K562 (cell line): ENCODE measurements around the gene ZSWIM3. TPM values are rescaled to one million over a fixed set of nuclear protein-coding genes. Genes with fewer than 3 reads are reported as not detected.

ENCODE experiments used
- ATF1 ChIP-seq, 2 experiments: fragments of 450-650 bp in 1 of 2; IDR thresholded peaks; 2 replicates each; pipeline ENCODE4 v1.6.1; 2016; ENCODE audit warnings: missing compliant biosample characterization in 1 of 2, missing genetic modification characterization in 1 of 2
- CREB3 ChIP-seq: fragments of 450-650 bp; conservative IDR thresholded peaks from 2 replicates; pipeline ENCODE4 v1.6.1; 2016; ENCODE audit warnings: missing genetic modification characterization, low read depth, mild to moderate bottlenecking, missing compliant biosample characterization, moderate library complexity
- CTBP1 ChIP-seq: fragments of 450-650 bp; IDR thresholded peaks from 2 replicates; pipeline ENCODE4 v1.6.1; 2016; ENCODE audit warnings: borderline replicate concordance
- CXXC5 ChIP-seq: fragments of 250-450 bp; sonication (Bioruptor Pico); IDR thresholded peaks from 2 replicates; pipeline ENCODE4 v1.8.0; 2022; ENCODE audit warnings: inconsistent platforms, mild to moderate bottlenecking, moderate library complexity
- EP400 ChIP-seq: fragments of 450-650 bp; IDR thresholded peaks from 2 replicates; pipeline ENCODE4 v1.6.1; 2017; ENCODE audit warnings: antibody characterized with exemption, mild to moderate bottlenecking, moderate library complexity
- ETV1 ChIP-seq: fragments of 450-650 bp; conservative IDR thresholded peaks from 2 replicates; pipeline ENCODE4 v1.6.1; 2016; ENCODE audit warnings: missing genetic modification characterization, control low read depth, low read depth, missing compliant biosample characterization
- HCFC1 ChIP-seq: IDR thresholded peaks from 2 replicates; pipeline ENCODE4 v1.6.1; 2012; ENCODE audit warnings: low read depth, low read length, improper control_type of control experiment
- HOMEZ ChIP-seq: fragments of 250-450 bp; sonication (Bioruptor Pico); IDR thresholded peaks from 2 replicates; pipeline ENCODE4 v1.4.0; 2020; ENCODE audit warnings: mild to moderate bottlenecking, moderate library complexity
- MAFK ChIP-seq: IDR thresholded peaks from 2 replicates; pipeline ENCODE4 v1.6.1; 2011; ENCODE audit warnings: low read length, improper control_type of control experiment
- MAZ ChIP-seq, 2 experiments: fragments of 450-650 bp in 1 of 2; sonication (generic) in 1 of 2; formaldehyde crosslinking; IDR thresholded peaks in 1 of 2; conservative IDR thresholded peaks in 1 of 2; 2 replicates each; pipeline versions ENCODE4 v1.4.0 to v1.5.0; 2020; ENCODE audit warnings: mild to moderate bottlenecking in 1 of 2, missing genetic modification reagents in 1 of 2
- MEIS2 ChIP-seq: fragments of 450-650 bp; IDR thresholded peaks from 2 replicates; pipeline ENCODE4 v1.6.1; 2014; ENCODE audit warnings: mild to moderate bottlenecking; ENCODE audit not compliant: partially characterized antibody
- NKRF ChIP-seq: fragments of 450-650 bp; IDR thresholded peaks from 2 replicates; pipeline ENCODE4 v1.6.1; 2016; ENCODE audit warnings: borderline replicate concordance
- PHF8 ChIP-seq: fragments of 200-600 bp; sonication (generic); IDR thresholded peaks from 2 replicates; pipeline ENCODE4 v1.6.1; 2012; ENCODE audit warnings: mixed run types, mild to moderate bottlenecking, inconsistent platforms, low read length, moderate library complexity, borderline replicate concordance
- POLR2B ChIP-seq: fragments of 450-650 bp; IDR thresholded peaks from 2 replicates; pipeline ENCODE4 v1.6.1; 2018; ENCODE audit warnings: low read depth; ENCODE audit not compliant: partially characterized antibody
- PREB ChIP-seq: sonication (generic); formaldehyde crosslinking; IDR thresholded peaks from 2 replicates; pipeline ENCODE4 v1.8.1; 2023; ENCODE audit warnings: mild to moderate bottlenecking, missing genetic modification reagents
- RHOXF2B ChIP-seq: fragments of 250-450 bp; sonication (Bioruptor Pico); conservative IDR thresholded peaks from 2 replicates; pipeline ENCODE4 v1.5.1; 2021
- ZBTB9 ChIP-seq: fragments of 450-650 bp; formaldehyde crosslinking; IDR thresholded peaks from 2 replicates; pipeline ENCODE4 v1.4.0; 2020; ENCODE audit warnings: mild to moderate bottlenecking, moderate library complexity
- ZFP36 ChIP-seq: fragments of 150-350 bp; IDR thresholded peaks from 2 replicates; pipeline ENCODE4 v1.6.1; 2018; ENCODE audit warnings: low read length, low read depth; ENCODE audit not compliant: partially characterized antibody
- ZNF830 ChIP-seq: fragments of 250-450 bp; sonication (Bioruptor Pico); IDR thresholded peaks from 2 replicates; pipeline ENCODE4 v1.5.0; 2021; ENCODE audit warnings: mild to moderate bottlenecking
- polyA plus RNA-seq, 8 experiments: library from polyadenylated mRNA; depleted of rRNA in 4 of 8; stranded (reverse) in 5 of 8; unstranded in 3 of 8; fragments of >200 nt; fragmentation: Nextera tagmentation in 2 of 8; fragmentation: Illumina TruSeq in 1 of 8; extraction: Ambion mirVana in 2 of 8; extraction: Trizol in 1 of 8; gene quantifications; 2 replicates each; pipeline versions ENCODE4 v1.2.1 to v1.2.3, GENCODE V29; 2011 to 2014; ENCODE audit warnings: inconsistent platforms in 1 of 8, missing spikeins in 1 of 8
- total RNA-seq, 7 experiments: library from RNA; depleted of rRNA in 6 of 7; stranded (reverse); fragments of >200 nt in 6 of 7; fragmentation: Illumina TruSeq in 2 of 7; extraction: Trizol in 2 of 7; gene quantifications; 2 replicates each; pipeline versions ENCODE4 v1.2.1 to v1.2.3, GENCODE V29; 2011 to 2021; ENCODE audit warnings: low replicate concordance in 1 of 7

ZSWIM3 gene
- total and polyA plus RNA-seq, 9 of the 15 experiments (the other 6 are each of a cell fraction or from before 2014, with no cell fraction given), result 1.7 to 4.3 (median 2.9) TPM

GRCh38 chr20:45880988-45881788, 23.8 kb downstream of the ZSWIM3 start, which contains the start of gene ZSWIM1 (continued):
- 0 out of 2 replicates have a peak, but pooled peaks have one; percentile 66 for TF ChIP-seq ZBTB9 (CRISPR knock-in tag)
- peak; percentile 95 for TF ChIP-seq POLR2B
- TF ChIP-seq HOMEZ (CRISPR knock-in tag), result no peak
- TF ChIP-seq HCFC1, result no peak; the same call in none of the 2 replicates
- no peak; the same call in 1 of the 2 replicates for TF ChIP-seq ATF1 (CRISPR knock-in tag; IDR thresholded peaks at IDR 0.05)
- peak; percentile 92 for TF ChIP-seq ATF1 (tag; IDR thresholded peaks at IDR 0.05)
- peak; percentile 74; the same call in 1 of the 2 replicates for TF ChIP-seq RHOXF2B (CRISPR knock-in tag)
- 0 out of 2 replicates have a peak, but pooled peaks have one; percentile 72 for TF ChIP-seq ZNF830 (CRISPR knock-in tag)
- TF ChIP-seq CTBP1, result peak; percentile 49; the same call in 1 of the 2 replicates
- TF ChIP-seq PHF8, result peak; percentile 97
- 0 out of 4 replicates have a peak, but pooled peaks of 1 of the 2 experiments have one; percentile 32 for TF ChIP-seq MAZ (CRISPR knock-in tag; conservative IDR thresholded peaks at IDR 0.05 in 1 of 2, IDR thresholded peaks at IDR 0.05 in 1 of 2)
- TF ChIP-seq MEIS2, result peak; percentile 54
- TF ChIP-seq CREB3 (tag), result peak; percentile 81
- TF ChIP-seq MAFK, result 0 out of 2 replicates have a peak, but pooled peaks have one; percentile 4
- peak; percentile 32; the same call in 1 of the 2 replicates for TF ChIP-seq EP400
- 0 out of 2 replicates have a peak, but pooled peaks have one; percentile 44 for TF ChIP-seq NKRF
- TF ChIP-seq ZFP36, result peak; percentile 90
- TF ChIP-seq PREB (CRISPR knock-in tag), result no peak
- TF ChIP-seq CXXC5 (CRISPR knock-in tag), result peak; percentile 46; the same call in 1 of the 2 replicates
- TF ChIP-seq ETV1, result peak; percentile 34
